DND-41 (cell line): ENCODE data around the gene BPIFB4.

Experiments used
- CTCF ChIP-seq: IDR thresholded peaks from 2 replicates; pipeline ENCODE4 v1.5.1; 2012; ENCODE audit warnings: borderline replicate concordance, low read length, moderate library complexity, mild to moderate bottlenecking; ENCODE audit not compliant: poor library complexity, severe bottlenecking; ENCODE audit errors: extremely low read depth
- EZH2 ChIP-seq: IDR thresholded peaks from 3 replicates; pipeline ENCODE4 v1.6.1; 2012; ENCODE audit warnings: borderline replicate concordance, low read depth, mild to moderate bottlenecking, moderate library complexity, low read length, inconsistent platforms; ENCODE audit not compliant: severe bottlenecking

- no peak for TF ChIP-seq CTCF
- no peak for TF ChIP-seq EZH2
These were observed 45.3 kb upstream of the BPIFB4 start for GRCh38 chr20:33034115-33034514.
